CD4-positive, alpha-beta T cell treated with Interleukin-2 at 100 ng/mL for 4 hours (primary cell): ENCODE data around the gene HSD17B8.
A peak's percentile ranks its signal among the peaks of the same experiment; 100 is the strongest.

Experiments
- DNase-seq: peaks from one replicate; pipeline ENCODE4 v3.0.0-alpha.2; 2020; ENCODE audit warnings: low spot score

HSD17B8 gene

DNA sequence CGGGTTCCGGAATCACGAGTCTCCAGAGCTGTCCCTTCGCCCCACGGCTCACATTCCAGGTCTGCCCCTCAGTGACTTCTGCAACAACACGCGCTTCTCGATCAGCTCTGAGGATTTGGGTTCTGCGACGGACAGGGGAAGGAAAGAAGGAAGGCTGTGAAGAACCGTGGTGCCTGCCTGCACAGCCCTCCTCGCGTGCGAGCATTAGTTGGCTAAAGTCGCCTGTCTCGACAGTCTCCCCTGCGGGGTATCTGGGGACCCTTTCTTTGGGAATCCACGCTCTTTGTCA lies 44.1 kb downstream of the HSD17B8 start:
- DNase-seq, result no peak

GRCh38 chr6:33248932-33249731 lies 44.7 kb downstream of the HSD17B8 start:
- DNase-seq, result peak; percentile 99

- no peak for DNase-seq
These were observed 45.5 kb downstream of the HSD17B8 start for GRCh38 chr6:33249732-33250630.

DNA sequence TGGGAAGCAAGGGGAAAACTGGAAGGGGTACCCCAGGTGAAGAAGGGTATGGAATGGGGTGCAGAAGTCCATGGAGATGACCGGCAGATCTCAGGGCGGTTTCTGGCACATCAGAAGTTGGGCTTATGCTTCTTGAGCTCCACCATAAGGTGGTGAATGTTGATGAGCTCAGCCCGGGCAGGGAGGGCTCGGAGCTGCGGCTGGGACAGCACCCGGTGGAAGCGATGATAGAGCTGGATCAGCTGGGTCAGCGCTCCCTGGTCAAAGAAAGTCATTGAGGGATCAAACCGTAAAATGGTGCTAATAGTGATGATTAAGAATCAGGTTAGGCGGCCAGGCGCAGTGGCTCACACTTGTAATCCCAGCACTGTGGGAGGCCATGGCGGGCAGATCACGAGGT lies 46.3 kb downstream of the HSD17B8 start:
- no peak for DNase-seq

DNA sequence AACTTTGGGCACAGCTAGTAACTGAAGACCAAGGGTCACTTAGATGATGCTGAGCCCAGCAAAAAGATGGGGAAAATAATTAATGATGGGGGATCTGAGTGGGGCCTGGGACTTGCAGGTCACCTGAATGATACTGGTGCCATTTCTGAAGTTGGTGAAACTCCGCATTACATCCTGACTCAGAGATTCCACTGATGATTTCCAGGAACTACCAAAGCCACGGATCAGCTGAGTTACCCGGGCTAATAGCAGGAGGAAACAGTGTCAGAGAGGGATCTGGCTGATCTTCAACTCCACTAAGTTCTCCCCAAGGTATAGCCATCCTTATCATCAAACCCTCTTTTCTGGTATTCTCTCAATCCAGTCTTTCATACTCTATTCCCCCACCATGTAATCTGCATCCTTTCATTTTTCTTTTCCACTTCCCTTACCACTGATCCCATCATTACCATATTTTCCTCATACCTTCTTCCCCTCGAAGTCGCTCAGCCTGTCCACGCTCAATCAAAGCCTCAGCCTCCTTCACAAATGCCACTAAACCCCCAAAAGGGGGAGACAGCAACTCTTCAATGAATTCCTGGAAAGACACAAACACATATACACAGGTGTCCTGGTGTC lies 47.0 kb downstream of the HSD17B8 start:
- no peak for DNase-seq

GRCh38 chr6:33252759-33253158 lies 48.3 kb downstream of the HSD17B8 start:
- DNase-seq, result no peak

DNA sequence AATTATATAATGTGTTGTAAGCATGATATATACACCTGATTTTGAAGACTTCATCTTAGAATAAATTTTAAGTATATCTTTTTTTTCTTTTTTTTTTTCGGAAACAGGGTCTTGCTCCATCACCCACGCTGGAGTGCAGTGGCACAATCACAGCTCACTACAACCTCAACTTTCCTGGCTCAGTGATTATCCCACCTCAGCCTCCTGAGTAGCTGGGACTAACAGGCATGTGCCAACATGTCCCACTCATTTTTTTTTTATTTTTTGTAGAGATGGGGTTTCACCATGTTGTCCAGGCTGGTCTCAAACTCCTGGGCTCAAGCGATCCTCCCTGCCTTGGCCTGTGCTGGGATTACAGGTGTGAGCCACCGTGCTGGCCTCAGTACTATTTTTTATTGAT lies 50.1 kb downstream of the HSD17B8 start:
- no peak for DNase-seq
